HG03354 (cell line): Measurements from ENCODE around the gene TPP1.

ENCODE experiments used
- ATAC-seq: cut with Tn5 transposase; IDR thresholded peaks from one replicate; pipeline ENCODE4 v1.9.1; 2021; ENCODE audit warnings: mild to moderate bottlenecking; ENCODE audit not compliant: unreplicated experiment, poor library complexity, severe bottlenecking

TPP1 gene

DNA sequence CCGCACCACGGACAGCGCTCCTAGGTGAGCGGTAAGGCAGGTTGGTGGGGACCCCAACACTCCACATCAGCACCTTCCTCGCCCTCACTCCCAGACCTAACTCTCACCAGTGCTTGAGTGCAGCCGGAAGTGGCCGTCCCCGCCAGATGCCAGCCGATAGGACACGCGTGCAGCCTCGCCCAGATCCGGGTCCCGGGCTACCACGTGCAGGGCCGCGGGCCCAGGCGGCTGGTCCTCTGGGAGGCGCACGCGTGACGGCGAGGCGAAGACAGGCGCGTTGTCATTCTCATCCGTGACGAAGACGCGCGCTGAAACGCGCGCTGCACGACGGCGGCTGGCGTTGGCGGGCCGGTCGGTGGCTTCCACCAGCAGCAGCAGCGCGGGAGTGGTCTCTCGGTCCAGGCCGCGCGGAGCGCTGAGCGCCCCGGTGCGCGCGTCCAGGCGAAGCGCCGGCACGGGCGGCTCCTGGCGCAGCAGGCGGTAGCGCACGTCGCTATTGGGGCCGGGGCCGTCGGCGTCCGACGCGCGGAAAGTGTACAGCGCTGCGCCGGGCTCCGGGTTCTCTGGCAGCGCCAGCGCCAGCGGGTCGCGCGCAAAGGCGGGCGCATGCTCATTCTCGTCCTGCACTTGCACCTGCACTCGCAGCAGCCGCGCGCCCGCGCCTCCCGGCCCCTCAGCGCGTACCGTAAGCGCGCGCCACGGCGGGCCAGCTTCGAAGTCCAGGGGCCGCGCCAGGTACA lies 10.8 kb upstream of the TPP1 start:
- ATAC-seq: no peak

DNA sequence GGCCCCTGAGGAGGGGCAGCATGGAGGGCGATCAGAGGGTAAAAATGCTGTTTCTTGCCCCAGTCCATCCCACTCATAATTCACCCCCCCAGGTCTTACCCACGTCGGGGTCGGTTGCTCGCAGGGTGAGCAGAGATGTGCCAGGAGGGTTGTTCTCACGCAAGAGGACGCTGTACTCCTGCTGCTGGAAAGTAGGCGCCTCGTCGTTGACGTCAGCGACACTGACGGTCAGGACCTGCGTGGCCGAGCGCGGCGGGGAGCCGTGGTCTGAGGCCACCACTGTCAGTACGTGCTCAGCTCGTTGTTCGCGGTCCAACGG lies 10.3 kb upstream of the TPP1 start:
- no peak for ATAC-seq

DNA sequence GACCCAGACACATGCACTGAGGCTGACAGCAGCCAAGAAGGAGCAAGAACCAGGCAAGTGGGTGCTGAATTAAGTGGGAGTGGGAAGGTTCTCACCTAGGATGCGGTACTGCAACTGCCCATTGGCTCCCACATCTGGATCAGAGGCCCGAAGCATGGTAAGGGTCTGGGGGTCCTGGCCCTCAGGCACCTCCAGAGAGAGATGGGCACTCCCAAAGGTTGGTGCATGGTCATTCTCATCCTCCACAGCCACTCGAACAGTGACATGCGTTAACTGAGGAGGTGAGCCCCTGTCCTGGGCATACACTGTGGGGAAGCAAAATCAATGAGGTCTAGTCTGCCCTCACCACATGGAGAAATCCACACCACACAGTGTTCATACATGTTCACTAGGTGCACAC lies 9.3 kb upstream of the TPP1 start:
- no peak for ATAC-seq

GRCh38 chr11:6627762-6628241 lies 8.6 kb upstream of the TPP1 start:
- peak; percentile 86 for ATAC-seq

DNA sequence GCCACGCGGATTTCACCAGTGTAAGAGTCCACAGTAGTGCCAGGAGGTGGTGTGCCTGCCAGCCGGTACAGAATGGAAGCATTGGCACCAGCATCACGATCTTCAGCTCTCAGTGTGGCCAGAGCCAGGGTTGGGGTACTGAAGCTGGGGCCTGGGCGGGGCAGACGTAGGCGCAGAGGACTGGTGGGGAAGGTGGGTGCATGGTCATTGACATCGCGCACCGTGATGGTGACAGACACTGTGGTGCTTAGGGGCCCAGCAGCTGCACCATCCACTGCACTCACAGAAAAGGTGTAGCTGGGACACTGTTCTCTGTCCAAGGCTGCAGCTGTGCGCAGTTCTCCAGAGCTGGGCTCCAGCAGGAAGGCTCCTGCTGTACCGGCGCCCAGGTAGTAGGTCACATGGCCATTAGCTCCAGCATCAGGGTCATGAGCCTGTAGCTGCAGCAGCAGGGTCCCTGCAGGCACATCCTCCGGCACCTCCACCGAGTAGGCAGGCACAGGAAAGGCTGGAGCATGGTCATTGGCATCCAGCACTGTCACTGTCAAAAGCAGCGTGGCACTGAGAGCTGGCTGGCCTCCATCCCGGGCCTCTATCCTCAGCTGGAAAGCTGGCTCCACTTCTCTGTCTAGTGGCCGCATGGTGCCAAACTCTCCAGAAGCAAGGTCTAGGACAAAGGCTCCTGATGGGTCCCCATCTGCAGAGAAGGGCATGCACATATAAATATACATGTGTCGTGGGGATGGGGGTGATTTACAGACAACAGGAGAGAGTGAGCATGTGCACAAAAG lies 7.9 kb upstream of the TPP1 start:
- no peak for ATAC-seq

- no peak for ATAC-seq
Observed at GRCh38 chr11:6625832-6626420, 6.7 kb upstream of the TPP1 start.

DNA sequence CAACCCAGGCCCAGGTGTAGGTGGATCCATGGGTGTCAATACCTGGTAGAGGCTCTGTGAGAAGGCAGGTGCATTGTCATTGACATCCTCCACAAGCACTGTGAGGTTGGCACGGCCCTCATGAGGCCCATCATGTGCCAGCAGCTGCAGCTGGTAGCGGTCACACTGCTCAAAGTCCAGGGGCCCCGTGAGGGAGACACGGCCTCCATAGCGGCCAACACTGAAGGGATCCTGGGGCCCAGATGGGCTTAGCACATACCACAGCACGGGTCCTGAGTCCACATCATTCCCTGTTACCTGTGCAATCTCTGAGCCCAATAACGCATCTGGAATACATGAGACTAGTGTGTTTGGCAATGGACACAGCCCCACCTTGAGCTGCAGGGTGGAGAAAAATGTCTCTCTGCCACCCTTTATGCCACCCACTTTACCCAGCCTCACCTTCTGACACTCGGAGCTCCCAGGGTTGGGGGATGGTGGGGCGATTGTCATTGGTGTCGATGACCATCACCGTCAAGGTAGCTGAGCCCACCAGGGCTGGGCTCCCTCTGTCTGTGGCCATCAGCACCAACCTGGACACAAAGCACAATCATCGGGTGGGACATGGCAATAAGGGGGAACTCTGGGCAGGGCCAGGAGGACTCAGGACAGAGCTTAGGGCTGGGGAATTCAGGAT lies 6.1 kb upstream of the TPP1 start:
- no peak for ATAC-seq

GRCh38 chr11:6623391-6624363 lies 4.5 kb upstream of the TPP1 start:
- no peak for ATAC-seq

DNA sequence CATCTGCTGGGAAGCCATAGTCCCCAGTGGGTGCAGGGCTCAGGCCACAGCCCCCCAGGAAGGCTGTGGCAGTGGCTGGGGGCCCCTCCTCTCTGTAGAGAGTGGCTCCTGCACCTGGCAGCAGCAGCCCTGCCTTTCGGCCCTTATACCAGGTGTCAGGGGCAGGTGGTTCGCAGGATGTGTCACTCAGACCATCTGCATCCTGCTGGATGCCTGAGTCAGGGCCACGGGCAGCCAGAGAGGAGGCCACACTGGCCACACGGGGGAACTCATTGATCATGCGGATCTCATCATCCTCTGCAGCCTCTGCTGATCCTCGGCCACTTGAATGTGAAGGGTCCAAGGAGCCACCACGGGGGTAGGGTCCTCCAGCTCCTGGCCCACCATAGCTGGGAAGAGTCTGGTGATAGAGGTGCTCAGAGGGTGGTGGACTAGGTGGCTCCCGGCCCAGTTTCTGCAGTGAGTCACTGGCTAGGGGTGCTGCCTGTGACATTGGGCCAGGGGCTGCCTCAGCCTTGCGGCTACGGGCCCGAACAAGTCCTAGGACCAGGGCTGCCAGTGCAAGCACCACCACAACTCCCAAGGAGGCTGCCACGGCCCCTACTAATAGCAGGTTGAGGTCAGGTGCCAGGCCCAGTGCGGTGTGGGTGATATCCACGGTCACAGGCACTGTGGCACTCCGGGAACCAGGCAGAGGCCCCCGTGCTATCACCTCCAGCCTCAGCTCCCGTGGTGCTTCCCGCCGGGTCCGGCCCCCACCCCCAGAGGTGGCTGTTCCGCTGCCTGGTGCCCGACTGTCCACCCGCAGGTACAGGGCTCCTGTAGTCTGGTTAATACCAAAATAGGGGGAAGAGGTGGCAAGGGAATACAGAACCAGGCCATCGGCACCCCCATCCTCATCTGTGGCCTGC lies 3.3 kb upstream of the TPP1 start:
- no peak for ATAC-seq

- no peak for ATAC-seq
Observed at GRCh38 chr11:6621711-6622211, 2.5 kb upstream of the TPP1 start.

GRCh38 chr11:6620636-6621035 lies 1.4 kb upstream of the TPP1 start:
- ATAC-seq: no peak

DNA sequence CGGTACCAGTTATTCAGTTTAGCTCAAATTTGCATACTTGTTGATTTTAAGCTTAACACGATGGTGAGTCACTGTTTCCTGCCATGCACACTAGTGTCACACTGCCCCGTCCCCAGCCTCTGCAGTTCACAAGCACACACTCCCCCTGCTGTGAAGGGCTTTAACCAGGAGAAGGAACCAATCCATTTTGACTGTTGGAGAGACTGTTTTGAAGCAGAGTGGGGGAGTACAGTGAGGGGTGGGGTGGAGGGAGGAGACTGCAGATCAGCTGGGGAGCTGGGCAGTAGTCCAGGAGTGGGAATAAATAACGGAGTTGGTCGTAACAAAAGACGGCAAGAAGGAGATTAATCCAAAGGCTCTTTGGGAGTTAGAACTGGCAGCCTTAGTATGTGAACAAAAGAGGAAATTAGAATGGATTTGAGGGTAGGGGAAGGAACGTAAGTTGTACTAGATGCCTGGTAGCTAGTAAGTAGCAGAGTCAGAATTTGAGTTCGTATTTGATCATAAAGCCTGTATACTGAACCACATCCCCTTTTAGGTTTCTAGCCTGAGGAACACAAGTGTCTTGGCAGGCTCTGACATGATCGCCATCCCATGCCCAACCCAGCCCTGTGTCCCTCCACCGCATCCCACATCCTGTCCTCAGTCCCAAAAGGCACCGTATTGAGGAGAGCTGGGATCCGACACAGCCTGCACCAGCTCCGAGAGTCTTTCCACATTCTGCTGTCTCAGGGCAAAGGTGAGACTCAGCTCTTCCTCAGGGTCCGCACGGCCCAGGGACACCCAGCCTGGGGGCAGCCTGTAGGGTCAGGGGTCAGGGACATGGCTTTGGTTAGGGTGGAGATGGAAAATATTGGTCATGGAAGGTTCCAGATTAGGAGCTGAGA lies 862 bp downstream of the TPP1 start:
- ATAC-seq: peak; percentile 24

DNA sequence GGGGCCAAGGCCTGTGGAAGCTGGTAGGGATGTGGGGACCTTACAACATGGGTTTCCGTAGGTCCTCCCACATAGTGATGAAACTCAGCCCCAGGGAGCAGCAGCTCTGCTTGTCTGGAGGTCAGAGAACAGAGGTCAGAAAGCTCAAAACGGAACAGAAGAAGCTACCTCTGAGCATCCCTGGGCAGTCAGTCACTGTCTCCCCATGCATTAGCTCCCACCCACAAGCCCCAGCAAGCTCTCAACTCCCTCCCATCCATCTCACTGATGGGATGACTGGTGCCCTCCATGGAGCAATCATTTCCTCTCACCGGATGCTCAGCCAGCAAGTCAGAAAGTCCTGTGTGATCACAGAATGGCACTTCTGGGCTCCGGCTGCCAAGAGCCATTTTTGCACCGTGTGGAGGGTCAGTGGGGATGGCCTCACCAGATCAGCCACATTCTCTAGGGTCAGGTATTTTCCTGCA lies 1.9 kb downstream of the TPP1 start:
- no peak for ATAC-seq

DNA sequence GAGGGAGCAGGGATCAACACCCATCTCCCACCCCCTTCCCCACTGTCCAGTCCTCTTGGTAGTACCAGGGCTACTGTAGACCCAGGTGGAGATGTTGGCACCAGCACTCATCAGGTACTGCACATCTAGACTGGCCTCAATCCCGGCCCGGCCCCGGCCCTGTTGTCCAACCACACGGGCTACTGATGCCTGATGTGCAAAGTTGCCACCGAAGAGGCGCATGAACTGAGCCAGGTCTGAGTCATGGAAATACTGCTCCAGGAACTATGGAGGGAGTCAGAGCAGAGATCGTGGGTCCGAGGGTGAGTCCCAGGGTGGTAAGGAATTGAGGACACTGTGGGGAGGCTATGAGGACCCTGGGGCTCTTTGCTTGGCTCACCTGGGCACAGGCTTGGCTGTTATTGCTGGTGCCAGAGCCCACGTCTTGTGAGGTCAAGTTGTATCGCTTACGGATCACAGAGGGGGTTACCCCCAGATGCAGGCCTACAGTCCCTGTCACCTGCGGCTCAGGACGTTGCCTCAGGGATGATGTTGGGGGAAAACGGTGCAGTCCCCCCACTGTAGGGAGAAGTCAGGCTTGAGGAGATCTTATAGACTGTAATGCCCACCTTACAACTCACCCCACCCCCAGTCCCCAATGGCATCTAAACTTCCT lies 2.5 kb downstream of the TPP1 start:
- no peak for ATAC-seq

- no peak for ATAC-seq
Observed at GRCh38 chr11:6615882-6616585, 3.2 kb downstream of the TPP1 start.

DNA sequence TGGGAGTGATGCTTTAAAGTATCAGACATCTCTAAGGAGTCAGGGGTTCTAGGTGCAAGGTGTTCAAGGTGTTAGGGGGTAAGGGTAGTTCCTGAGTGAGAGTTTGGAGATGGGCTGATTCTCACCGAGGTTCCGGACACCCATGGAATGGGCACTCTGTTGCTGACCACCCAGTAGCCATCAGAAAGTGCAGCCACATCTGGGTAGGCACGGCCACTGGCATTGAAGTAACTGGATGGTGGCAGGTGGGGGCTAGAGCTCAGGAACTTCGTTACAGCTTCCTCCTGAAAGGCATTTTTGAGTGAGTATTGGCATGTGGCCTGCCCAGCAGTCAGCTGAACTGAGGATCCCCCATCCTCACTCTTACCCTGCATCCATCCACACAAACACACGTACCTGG lies 4.2 kb downstream of the TPP1 start:
- no peak for ATAC-seq
